ENCODE measurements around the gene ZNF785. TPM values are rescaled to one million over a fixed set of nuclear protein-coding genes. Genes with fewer than 3 reads are reported as not detected.
A peak's percentile ranks its signal among the peaks of the same experiment; 100 is the strongest.

Gene ZNF785
- total and polyA plus RNA-seq, 4 donors, result 3.1 to 21.8 (median 8.6) TPM

GRCh38 chr16:30562021-30562420 is 23.5 kb downstream of the ZNF785 start:
- no peaks in the 10 kb centered on the region for H3K4me1 ChIP-seq (ENCODE audit: control insufficient read depth in 1 of 2, insufficient read depth in 2 of 2, low read length in 2 of 2)
- intact Hi-C loops (cut with DNase I), result no loop called here
- no peak overlapping the region for H3K4me3 ChIP-seq (ENCODE audit: low read length in 2 of 2)
- 95 to 97% methylated on average over 14 of the region's 14 CpGs for WGBS, 2 donors
- DNase-seq (no peak), ATAC-seq (ENCODE audit: low FRiP score) (no peak)
- H3K36me3 ChIP-seq (ENCODE audit: control insufficient read depth in 1 of 2, insufficient read depth in 2 of 2, low read length in 1 of 2), result no peaks in the 10 kb centered on the region
- H3K27me3 ChIP-seq (ENCODE audit: control insufficient read depth in 1 of 2, insufficient read depth in 2 of 2, low read length in 1 of 2), result no peaks in the 10 kb centered on the region
- no peak overlapping the region for H3K27ac ChIP-seq (ENCODE audit: low read depth in 1 of 2, low read length in 2 of 2)
- H3K9me3 ChIP-seq (ENCODE audit: control insufficient read depth, low read length), result no peaks in the 10 kb centered on the region

- Histone ChIP-seq H3K9me3 (ENCODE audit: control insufficient read depth, low read length) (no peaks in the 10 kb centered on the region), H3K27ac (ENCODE audit: low read depth in 1 of 2, low read length in 2 of 2) (no peak overlapping the region), H3K4me1 (ENCODE audit: control insufficient read depth in 1 of 2, insufficient read depth in 2 of 2, low read length in 2 of 2) (no peaks in the 10 kb centered on the region), H3K36me3 (ENCODE audit: control insufficient read depth in 1 of 2, insufficient read depth in 2 of 2, low read length in 1 of 2) (no peaks in the 10 kb centered on the region), H3K4me3 (ENCODE audit: low read length in 2 of 2) (peak overlapping the region in 1 of 2 donors; percentile 28), H3K27me3 (ENCODE audit: control insufficient read depth in 1 of 2, insufficient read depth in 2 of 2, low read length in 1 of 2) (no peaks in the 10 kb centered on the region)
- DNase-seq (peak; percentile 66 to 79), ATAC-seq (ENCODE audit: low FRiP score) (no peak)
- WGBS, 2 donors, result 12 to 15% methylated on average over 46 of the region's 46 CpGs
- intact Hi-C loops (cut with DNase I), result no loop called here
Observed at GRCh38 chr16:30561089-30561816, 24.2 kb downstream of the ZNF785 start.

GRCh38 chr16:30559690-30560089 is 25.8 kb downstream of the ZNF785 start:
- DNase-seq, result no peak
- 91 to 96% methylated on average over 6 of the region's 6 CpGs for WGBS, 2 donors
- Histone ChIP-seq H3K4me1 (ENCODE audit: control insufficient read depth in 1 of 2, insufficient read depth in 2 of 2, low read length in 2 of 2) (no peaks in the 10 kb centered on the region), H3K36me3 (ENCODE audit: control insufficient read depth in 1 of 2, insufficient read depth in 2 of 2, low read length in 1 of 2) (peaks cover 0 to 4% of the 10 kb centered on the region in 2 donors), H3K4me3 (ENCODE audit: low read length in 2 of 2) (no peak overlapping the region), H3K9me3 (ENCODE audit: control insufficient read depth, low read length) (no peaks in the 10 kb centered on the region), H3K27me3 (ENCODE audit: control insufficient read depth in 1 of 2, insufficient read depth in 2 of 2, low read length in 1 of 2) (no peaks in the 10 kb centered on the region), H3K27ac (ENCODE audit: low read depth in 1 of 2, low read length in 2 of 2) (no peak overlapping the region)
- no peak for ATAC-seq (ENCODE audit: low FRiP score)
- intact Hi-C loops (cut with DNase I), result no loop called here

- Histone ChIP-seq H3K9me3 (ENCODE audit: control insufficient read depth, low read length) (no peaks in the 10 kb centered on the region), H3K4me3 (ENCODE audit: low read length in 2 of 2) (no peak overlapping the region), H3K27me3 (ENCODE audit: control insufficient read depth in 1 of 2, insufficient read depth in 2 of 2, low read length in 1 of 2) (no peaks in the 10 kb centered on the region), H3K27ac (ENCODE audit: low read depth in 1 of 2, low read length in 2 of 2) (no peak overlapping the region), H3K4me1 (ENCODE audit: control insufficient read depth in 1 of 2, insufficient read depth in 2 of 2, low read length in 2 of 2) (no peaks in the 10 kb centered on the region), H3K36me3 (ENCODE audit: control insufficient read depth in 1 of 2, insufficient read depth in 2 of 2, low read length in 1 of 2) (peaks cover 0 to 4% of the 10 kb centered on the region in 2 donors)
- ATAC-seq (ENCODE audit: low FRiP score) (no peak), DNase-seq (peak in 1 of 2 donors; percentile 82)
- intact Hi-C loops (cut with DNase I), result loop anchor here in 1 of 2 donors (1.0 kb wide), 1 partner anchor 12 kb away; the partner anchor contains the start of gene ZNF688
- 89 to 91% methylated on average over 21 of the region's 21 CpGs for WGBS, 2 donors
Observed at GRCh38 chr16:30558789-30559377, 26.6 kb downstream of the ZNF785 start.

- WGBS, 2 donors, result 0 to 1% methylated on average over 73 to 74 of the region's 74 CpGs
- Histone ChIP-seq H3K27ac (ENCODE audit: low read depth in 1 of 2, low read length in 2 of 2) (peak within 1 kb of the TSS in 1 of 2 donors; percentile 53), H3K27me3 (ENCODE audit: control insufficient read depth in 1 of 2, insufficient read depth in 2 of 2, low read length in 1 of 2) (no peaks in the 10 kb centered on the region), H3K4me3 (ENCODE audit: low read length in 2 of 2) (peak within 1 kb of the TSS; percentile 39 to 63), H3K36me3 (ENCODE audit: control insufficient read depth in 1 of 2, insufficient read depth in 2 of 2, low read length in 1 of 2) (peaks cover 0 to 4% of the 10 kb centered on the region in 2 donors), H3K4me1 (ENCODE audit: control insufficient read depth in 1 of 2, insufficient read depth in 2 of 2, low read length in 2 of 2) (no peaks in the 10 kb centered on the region), H3K9me3 (ENCODE audit: control insufficient read depth, low read length) (no peaks in the 10 kb centered on the region)
- ATAC-seq (ENCODE audit: low FRiP score), result peak; percentile 98
- DNase-seq, result peak; percentile 98 to 99
- intact Hi-C loops (cut with DNase I), result loop anchor here in 1 of 2 donors (1.0 kb wide), 1 partner anchor 13 kb away; the partner anchor contains the start of gene ZNF688
Observed at GRCh38 chr16:30557957-30558788, 27.3 kb downstream of the ZNF785 start, which contains the start of gene ZNF764. TSS of gene ZNF764 (minus strand) at chr16:30558374. CDS start at chr16:30558182, 192 bp downstream.

- Histone ChIP-seq H3K9me3 (ENCODE audit: control insufficient read depth, low read length) (no peaks in the 10 kb centered on the region), H3K4me1 (ENCODE audit: control insufficient read depth in 1 of 2, insufficient read depth in 2 of 2, low read length in 2 of 2) (no peaks in the 10 kb centered on the region), H3K27me3 (ENCODE audit: control insufficient read depth in 1 of 2, insufficient read depth in 2 of 2, low read length in 1 of 2) (no peaks in the 10 kb centered on the region), H3K27ac (ENCODE audit: low read depth in 1 of 2, low read length in 2 of 2) (peak overlapping the region in 1 of 2 donors; percentile 53), H3K36me3 (ENCODE audit: control insufficient read depth in 1 of 2, insufficient read depth in 2 of 2, low read length in 1 of 2) (peaks cover 0 to 4% of the 10 kb centered on the region in 2 donors), H3K4me3 (ENCODE audit: low read length in 2 of 2) (peak overlapping the region; percentile 39 to 63)
- WGBS, 2 donors, result 0 to 1% methylated on average over 17 of the region's 17 CpGs
- intact Hi-C loops (cut with DNase I), result no loop called here
- peak in 1 of 2 donors; percentile 81 for DNase-seq
- ATAC-seq (ENCODE audit: low FRiP score), result no peak
Observed at GRCh38 chr16:30557707-30557956, 27.9 kb downstream of the ZNF785 start.

- no peak for ATAC-seq (ENCODE audit: low FRiP score)
- H3K27ac ChIP-seq (ENCODE audit: low read depth in 1 of 2, low read length in 2 of 2), result no peak overlapping the region
- intact Hi-C loops (cut with DNase I), result no loop called here
Observed at GRCh38 chr16:30556125-30556473, 29.4 kb downstream of the ZNF785 start.

DNA sequence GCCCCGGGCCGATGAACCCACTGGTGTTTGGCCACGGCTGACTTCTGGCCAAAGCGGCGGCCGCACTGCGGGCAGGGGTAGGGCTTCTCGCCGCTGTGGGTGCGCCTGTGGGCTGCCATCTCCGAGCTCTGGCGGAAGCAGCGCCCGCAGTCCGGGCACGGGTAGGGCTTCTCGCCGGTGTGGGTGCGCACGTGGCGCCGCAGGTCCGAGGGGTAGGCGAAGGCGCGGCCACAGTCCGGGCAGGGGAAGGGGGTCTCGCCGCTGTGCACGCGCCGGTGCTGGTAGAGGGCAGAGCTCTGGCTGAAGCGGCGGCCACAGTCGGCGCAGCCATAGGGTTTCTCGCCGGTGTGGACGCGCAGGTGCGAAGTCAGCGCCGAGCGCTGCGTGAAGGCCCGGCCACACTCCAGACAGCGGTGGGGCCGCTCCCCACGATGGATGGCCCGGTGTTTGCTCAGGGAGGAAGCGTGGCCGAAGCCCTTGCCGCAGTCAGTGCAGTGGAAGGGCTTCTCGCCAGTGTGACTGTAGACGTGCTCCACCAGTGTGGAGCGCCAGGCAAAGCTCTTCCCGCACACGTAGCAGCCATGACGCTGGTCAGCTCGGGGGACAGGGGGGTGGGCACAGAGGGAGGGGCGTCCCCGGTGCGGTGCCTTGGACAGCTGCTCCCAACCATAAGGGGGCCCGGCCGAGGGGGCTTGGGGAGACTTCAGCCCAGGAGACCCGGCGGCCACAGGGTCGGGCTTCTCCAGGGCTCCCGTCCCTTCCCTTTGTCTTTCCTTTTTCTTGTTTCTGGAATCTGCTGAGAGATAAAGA is 30.0 kb downstream of the ZNF785 start:
- DNase-seq (no peak), ATAC-seq (ENCODE audit: low FRiP score) (no peak)
- H3K4me1 ChIP-seq (ENCODE audit: control insufficient read depth in 1 of 2, insufficient read depth in 2 of 2, low read length in 2 of 2), result no peaks in the 10 kb centered on the region
- H3K36me3 ChIP-seq (ENCODE audit: control insufficient read depth in 1 of 2, insufficient read depth in 2 of 2, low read length in 1 of 2), result peaks cover 0 to 4% of the 10 kb centered on the region in 2 donors
- no peaks in the 10 kb centered on the region for H3K27me3 ChIP-seq (ENCODE audit: control insufficient read depth in 1 of 2, insufficient read depth in 2 of 2, low read length in 1 of 2)
- no peaks in the 10 kb centered on the region for H3K9me3 ChIP-seq (ENCODE audit: control insufficient read depth, low read length)
- intact Hi-C loops (cut with DNase I), result no loop called here
- WGBS, 2 donors, result 96% methylated on average over 65 to 69 of the region's 69 CpGs
- H3K27ac ChIP-seq (ENCODE audit: low read depth in 1 of 2, low read length in 2 of 2), result no peak overlapping the region
- H3K4me3 ChIP-seq (ENCODE audit: low read length in 2 of 2), result no peak overlapping the region

More at GRCh38 chr16:30556125-30556473, 29.4 kb downstream of the ZNF785 start:
- no peaks in the 10 kb centered on the region for H3K4me1 ChIP-seq (ENCODE audit: control insufficient read depth in 1 of 2, insufficient read depth in 2 of 2, low read length in 2 of 2)
- H3K4me3 ChIP-seq (ENCODE audit: low read length in 2 of 2), result no peak overlapping the region
- H3K9me3 ChIP-seq (ENCODE audit: control insufficient read depth, low read length), result no peaks in the 10 kb centered on the region
- 77 to 80% methylated on average over 9 to 10 of the region's 10 CpGs for WGBS, 2 donors
- DNase-seq, result no peak
- peaks cover 0 to 4% of the 10 kb centered on the region in 2 donors for H3K36me3 ChIP-seq (ENCODE audit: control insufficient read depth in 1 of 2, insufficient read depth in 2 of 2, low read length in 1 of 2)
- H3K27me3 ChIP-seq (ENCODE audit: control insufficient read depth in 1 of 2, insufficient read depth in 2 of 2, low read length in 1 of 2), result no peaks in the 10 kb centered on the region
